HG02763 (cell line): Measurements from ENCODE around the gene DHX16.

Source experiments
- ATAC-seq: cut with Tn5 transposase; IDR thresholded peaks from one replicate; pipeline ENCODE4 v1.9.1; 2021; ENCODE audit warnings: mild to moderate bottlenecking, moderate library complexity; ENCODE audit not compliant: unreplicated experiment

Gene DHX16

GRCh38 chr6:30696432-30696831 is 23.6 kb upstream of the DHX16 start:
- ATAC-seq: no peak

GRCh38 chr6:30691208-30691847 is 18.5 kb upstream of the DHX16 start:
- ATAC-seq: no peak

GRCh38 chr6:30690403-30691207 is 17.8 kb upstream of the DHX16 start, which contains the start of gene NRM:
Gene NRM, minus strand, starts transcription at chr6:30690984. Its CDS starts 10 bp downstream, at chr6:30690974.
- ATAC-seq: peak; percentile 37

- ATAC-seq: no peak
These were observed 17.2 kb upstream of the DHX16 start for GRCh38 chr6:30689985-30690384.

GRCh38 chr6:30689022-30689865 is 16.4 kb upstream of the DHX16 start:
- no peak for ATAC-seq

GRCh38 chr6:30688569-30688968 is 15.8 kb upstream of the DHX16 start:
- no peak for ATAC-seq

GRCh38 chr6:30687659-30688431 is 15.0 kb upstream of the DHX16 start:
- no peak for ATAC-seq

GRCh38 chr6:30686908-30687658 is 14.3 kb upstream of the DHX16 start:
- ATAC-seq: peak; percentile 49

- no peak for ATAC-seq
These were observed 13.5 kb upstream of the DHX16 start, which contains the start of gene PPP1R18 for GRCh38 chr6:30686009-30686907. Gene PPP1R18, minus strand, starts transcription at chr6:30686645. Its CDS starts 627 bp downstream, at chr6:30686018.

- no peak for ATAC-seq
These were observed 12.6 kb upstream of the DHX16 start for GRCh38 chr6:30685157-30686008.

GRCh38 chr6:30684386-30685156 is 11.8 kb upstream of the DHX16 start:
- ATAC-seq: no peak

GRCh38 chr6:30683980-30684338 is 11.2 kb upstream of the DHX16 start:
- no peak for ATAC-seq

GRCh38 chr6:30683183-30683979 is 10.6 kb upstream of the DHX16 start:
- ATAC-seq: no peak

- peak; percentile 34 for ATAC-seq
These were observed 9.6 kb upstream of the DHX16 start for GRCh38 chr6:30682143-30683117.

GRCh38 chr6:30681766-30682142 is 8.9 kb upstream of the DHX16 start:
- no peak for ATAC-seq
